ENCODE data around the gene ZNHIT2.

- TF ChIP-seq POLR2A (IDR thresholded peaks at IDR 0.05), result no peak
- TF ChIP-seq CTCF (IDR thresholded peaks at IDR 0.05), result no peak
Measured at GRCh38 chr11:65103476-65103875, 14.0 kb downstream of the ZNHIT2 start.
